HL-60 (cell line): ENCODE measurements around the gene RUNX2.

Experiments
- DNase-seq, 2 experiments: peaks; one replicate each; pipeline ENCODE4 v3.0.0-alpha.2; 2010 to 2020; ENCODE audit warnings: low read depth in 1 of 2, low spot score in 1 of 2
- H3K27ac ChIP-seq: fragments of 250-450 bp; sonication (Bioruptor Pico); replicated peaks from 2 replicates; pipeline ENCODE4 v1.5.1; 2020; ENCODE audit warnings: mild to moderate bottlenecking, moderate library complexity
- H3K27me3 ChIP-seq: fragments of 250-450 bp; sonication (Bioruptor Pico); 2 replicates; pipeline ENCODE4 v1.5.1; 2021; ENCODE audit warnings: mild to moderate bottlenecking, moderate library complexity; ENCODE audit not compliant: insufficient read depth, poor library complexity, severe bottlenecking
- H3K4me3 ChIP-seq: replicated peaks from 2 replicates; pipeline ENCODE4 v1.5.1; 2011; ENCODE audit warnings: mild to moderate bottlenecking, control low read depth, low read length; ENCODE audit not compliant: insufficient read depth
- GABPA ChIP-seq: IDR thresholded peaks from 2 replicates; pipeline ENCODE4 v1.6.1; 2012; ENCODE audit warnings: low read depth
- POLR2AphosphoS5 ChIP-seq: IDR thresholded peaks from 2 replicates; pipeline ENCODE4 v1.6.1; 2012; ENCODE audit warnings: low read depth
- SPI1 ChIP-seq: IDR thresholded peaks from 2 replicates; pipeline ENCODE4 v1.6.1; 2012; ENCODE audit warnings: low read depth, mild to moderate bottlenecking, borderline replicate concordance
- TF ChIP-seq, protein P1 (sequence below): IDR thresholded peaks from one replicate; pipeline ENCODE4 v1.5.1; 2011; ENCODE audit warnings: low read length, control low read depth, inconsistent platforms; ENCODE audit not compliant: insufficient read depth
- TF ChIP-seq, protein P2 (sequence below): IDR thresholded peaks from 2 replicates; pipeline ENCODE4 v1.6.1; 2012; ENCODE audit warnings: low read depth; ENCODE audit not compliant: insufficient replicate concordance

RUNX2 gene

DNA sequence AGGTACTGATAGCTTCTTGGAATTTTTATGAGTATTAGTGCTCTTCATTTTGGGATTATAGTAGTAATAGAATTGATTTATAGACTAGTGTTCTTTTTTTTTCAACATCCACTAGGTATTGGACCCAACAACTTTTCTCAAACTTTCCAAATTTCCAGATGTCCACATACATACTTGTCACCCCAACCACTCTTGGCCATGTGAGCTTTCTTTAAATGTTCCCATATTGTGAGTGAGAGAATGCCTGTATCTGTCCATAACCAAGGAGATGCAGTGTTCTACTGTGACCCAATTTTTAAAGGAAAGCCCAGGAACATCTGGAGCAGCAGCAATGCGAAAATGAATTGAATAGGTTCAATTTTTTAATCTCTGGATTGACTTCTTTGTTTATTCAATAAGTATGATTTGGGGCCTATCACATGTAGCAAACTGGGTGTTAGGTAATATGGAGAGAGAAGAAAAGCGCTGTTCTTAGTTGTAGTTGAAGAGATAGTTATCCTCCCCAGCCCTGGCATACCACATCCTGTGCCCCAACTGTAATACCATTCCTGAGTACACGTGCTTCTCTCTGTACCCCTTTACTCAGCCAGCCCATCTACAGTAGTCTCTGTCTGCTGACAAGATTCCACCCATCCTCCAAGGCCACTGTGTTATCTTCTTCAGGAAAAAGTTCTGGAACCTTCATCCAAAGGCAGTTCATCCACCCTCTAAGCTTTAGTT is 166.4 kb downstream of the RUNX2 start:
- Histone ChIP-seq H3K27ac (peak overlapping the region; percentile 94), H3K4me3 (no peak overlapping the region), H3K27me3 (no peaks in the 10 kb centered on the region)
- TF ChIP-seq POLR2AphosphoS5 = peak; percentile 60
- TF ChIP-seq, protein P1, sequence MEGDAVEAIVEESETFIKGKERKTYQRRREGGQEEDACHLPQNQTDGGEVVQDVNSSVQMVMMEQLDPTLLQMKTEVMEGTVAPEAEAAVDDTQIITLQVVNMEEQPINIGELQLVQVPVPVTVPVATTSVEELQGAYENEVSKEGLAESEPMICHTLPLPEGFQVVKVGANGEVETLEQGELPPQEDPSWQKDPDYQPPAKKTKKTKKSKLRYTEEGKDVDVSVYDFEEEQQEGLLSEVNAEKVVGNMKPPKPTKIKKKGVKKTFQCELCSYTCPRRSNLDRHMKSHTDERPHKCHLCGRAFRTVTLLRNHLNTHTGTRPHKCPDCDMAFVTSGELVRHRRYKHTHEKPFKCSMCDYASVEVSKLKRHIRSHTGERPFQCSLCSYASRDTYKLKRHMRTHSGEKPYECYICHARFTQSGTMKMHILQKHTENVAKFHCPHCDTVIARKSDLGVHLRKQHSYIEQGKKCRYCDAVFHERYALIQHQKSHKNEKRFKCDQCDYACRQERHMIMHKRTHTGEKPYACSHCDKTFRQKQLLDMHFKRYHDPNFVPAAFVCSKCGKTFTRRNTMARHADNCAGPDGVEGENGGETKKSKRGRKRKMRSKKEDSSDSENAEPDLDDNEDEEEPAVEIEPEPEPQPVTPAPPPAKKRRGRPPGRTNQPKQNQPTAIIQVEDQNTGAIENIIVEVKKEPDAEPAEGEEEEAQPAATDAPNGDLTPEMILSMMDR = no peak
- TF ChIP-seq GABPA = no peak
- TF ChIP-seq, protein P2, sequence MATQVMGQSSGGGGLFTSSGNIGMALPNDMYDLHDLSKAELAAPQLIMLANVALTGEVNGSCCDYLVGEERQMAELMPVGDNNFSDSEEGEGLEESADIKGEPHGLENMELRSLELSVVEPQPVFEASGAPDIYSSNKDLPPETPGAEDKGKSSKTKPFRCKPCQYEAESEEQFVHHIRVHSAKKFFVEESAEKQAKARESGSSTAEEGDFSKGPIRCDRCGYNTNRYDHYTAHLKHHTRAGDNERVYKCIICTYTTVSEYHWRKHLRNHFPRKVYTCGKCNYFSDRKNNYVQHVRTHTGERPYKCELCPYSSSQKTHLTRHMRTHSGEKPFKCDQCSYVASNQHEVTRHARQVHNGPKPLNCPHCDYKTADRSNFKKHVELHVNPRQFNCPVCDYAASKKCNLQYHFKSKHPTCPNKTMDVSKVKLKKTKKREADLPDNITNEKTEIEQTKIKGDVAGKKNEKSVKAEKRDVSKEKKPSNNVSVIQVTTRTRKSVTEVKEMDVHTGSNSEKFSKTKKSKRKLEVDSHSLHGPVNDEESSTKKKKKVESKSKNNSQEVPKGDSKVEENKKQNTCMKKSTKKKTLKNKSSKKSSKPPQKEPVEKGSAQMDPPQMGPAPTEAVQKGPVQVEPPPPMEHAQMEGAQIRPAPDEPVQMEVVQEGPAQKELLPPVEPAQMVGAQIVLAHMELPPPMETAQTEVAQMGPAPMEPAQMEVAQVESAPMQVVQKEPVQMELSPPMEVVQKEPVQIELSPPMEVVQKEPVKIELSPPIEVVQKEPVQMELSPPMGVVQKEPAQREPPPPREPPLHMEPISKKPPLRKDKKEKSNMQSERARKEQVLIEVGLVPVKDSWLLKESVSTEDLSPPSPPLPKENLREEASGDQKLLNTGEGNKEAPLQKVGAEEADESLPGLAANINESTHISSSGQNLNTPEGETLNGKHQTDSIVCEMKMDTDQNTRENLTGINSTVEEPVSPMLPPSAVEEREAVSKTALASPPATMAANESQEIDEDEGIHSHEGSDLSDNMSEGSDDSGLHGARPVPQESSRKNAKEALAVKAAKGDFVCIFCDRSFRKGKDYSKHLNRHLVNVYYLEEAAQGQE = no peak
- DNase-seq = peak; percentile 57 to 63

DNA sequence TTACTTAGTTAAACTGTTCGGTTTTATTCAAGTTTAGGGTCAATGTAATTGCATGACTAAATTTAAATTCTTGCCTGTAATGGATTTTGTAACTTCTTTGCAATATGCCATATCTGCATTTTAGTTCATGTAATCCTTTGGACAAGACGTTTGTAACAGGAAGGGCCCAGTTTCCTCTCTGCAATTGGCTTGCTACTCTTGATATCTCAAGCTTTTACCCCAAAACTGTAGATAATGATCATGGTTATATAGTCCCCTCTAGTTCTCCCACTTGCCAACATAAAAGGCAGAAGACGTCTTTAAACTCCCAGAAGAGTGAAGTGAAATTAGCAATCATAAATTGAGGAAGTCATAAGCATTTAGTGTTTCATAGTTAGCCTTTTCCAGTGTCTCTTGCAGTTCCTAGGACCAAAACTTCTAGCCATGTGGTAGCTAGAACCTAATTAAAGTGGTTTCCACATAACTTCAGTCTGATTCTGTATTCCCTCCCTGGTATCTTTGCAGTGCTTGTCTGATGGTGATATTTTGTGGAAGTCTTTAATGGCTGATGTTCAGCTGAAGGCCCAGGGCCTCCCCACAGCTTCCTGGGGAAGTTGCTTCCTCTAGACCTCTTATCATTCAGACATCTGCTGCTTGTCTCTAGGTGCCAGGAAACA is 167.4 kb downstream of the RUNX2 start:
- Histone ChIP-seq H3K4me3 (no peak overlapping the region), H3K27ac (peak overlapping the region; percentile 94), H3K27me3 (no peaks in the 10 kb centered on the region)
- DNase-seq = peak; percentile 46 to 85
- peak; percentile 64 for TF ChIP-seq POLR2AphosphoS5
- TF ChIP-seq, protein P2 = no peak
- peak; percentile 16; the same call in 1 of the 2 replicates for TF ChIP-seq GABPA
- TF ChIP-seq SPI1 = peak; percentile 90
- TF ChIP-seq, protein P1 = no peak

DNA sequence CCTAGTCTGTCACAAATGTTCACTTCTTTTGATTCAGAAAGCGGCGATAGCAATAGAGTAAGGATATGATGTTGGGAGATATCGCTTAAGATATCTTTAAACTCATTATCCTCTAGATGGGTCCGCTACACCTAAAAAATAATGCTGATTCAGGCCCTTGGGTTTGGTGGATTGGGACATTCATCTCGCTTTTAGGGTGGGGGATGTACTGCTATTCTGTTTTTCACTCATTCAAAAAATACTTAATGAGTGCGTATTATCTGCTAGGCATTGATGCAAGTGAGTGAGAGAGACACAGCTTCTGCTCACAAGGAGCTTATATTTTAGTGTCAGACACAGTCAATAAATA is 167.9 kb downstream of the RUNX2 start:
- TF ChIP-seq, protein P2 = no peak
- no peak for TF ChIP-seq POLR2AphosphoS5
- no peak for TF ChIP-seq GABPA
- TF ChIP-seq, protein P1 = no peak
- no peak for TF ChIP-seq SPI1
- DNase-seq = no peak
- peak overlapping the region; percentile 94 for H3K27ac ChIP-seq
- H3K4me3 ChIP-seq = no peak overlapping the region
- no peaks in the 10 kb centered on the region for H3K27me3 ChIP-seq
